T-helper 2 cell treated with Interferon-gamma antibody and Interleukin-4, amounts not matched to agents 5 μg/mL and 100 μg/mL, for 36 hours (primary cell): Measurements from ENCODE around the gene CCDC158.
"Not testable (repeated sequence)": the region's sequence is repeated elsewhere in the genome, so short reads cannot be mapped to it uniquely, and the experiment has no call there.

Source experiments
- DNase-seq: peaks from one replicate; pipeline ENCODE4 v3.0.0; 2021; ENCODE audit warnings: low spot score
- H3K27ac Mint-ChIP-seq: one replicate; pipeline ENCODE4 v1.8.0; 2021; ENCODE audit warnings: mild to moderate bottlenecking, mixed read lengths
- H3K27me3 Mint-ChIP-seq: one replicate; pipeline ENCODE4 v1.8.0; 2021; ENCODE audit warnings: low read depth, mixed read lengths
- H3K36me3 Mint-ChIP-seq: one replicate; pipeline ENCODE4 v1.8.0; 2021; ENCODE audit warnings: low read depth, mixed read lengths
- H3K4me1 Mint-ChIP-seq: one replicate; pipeline ENCODE4 v1.8.0; 2021; ENCODE audit warnings: low read depth, mixed read lengths
- H3K4me3 Mint-ChIP-seq: one replicate; pipeline ENCODE4 v1.8.0; 2022; ENCODE audit warnings: mild to moderate bottlenecking, moderate library complexity, mixed read lengths
- H3K9me3 Mint-ChIP-seq: one replicate; pipeline ENCODE4 v1.8.0; 2021; ENCODE audit warnings: mixed read lengths

CCDC158 gene

DNA sequence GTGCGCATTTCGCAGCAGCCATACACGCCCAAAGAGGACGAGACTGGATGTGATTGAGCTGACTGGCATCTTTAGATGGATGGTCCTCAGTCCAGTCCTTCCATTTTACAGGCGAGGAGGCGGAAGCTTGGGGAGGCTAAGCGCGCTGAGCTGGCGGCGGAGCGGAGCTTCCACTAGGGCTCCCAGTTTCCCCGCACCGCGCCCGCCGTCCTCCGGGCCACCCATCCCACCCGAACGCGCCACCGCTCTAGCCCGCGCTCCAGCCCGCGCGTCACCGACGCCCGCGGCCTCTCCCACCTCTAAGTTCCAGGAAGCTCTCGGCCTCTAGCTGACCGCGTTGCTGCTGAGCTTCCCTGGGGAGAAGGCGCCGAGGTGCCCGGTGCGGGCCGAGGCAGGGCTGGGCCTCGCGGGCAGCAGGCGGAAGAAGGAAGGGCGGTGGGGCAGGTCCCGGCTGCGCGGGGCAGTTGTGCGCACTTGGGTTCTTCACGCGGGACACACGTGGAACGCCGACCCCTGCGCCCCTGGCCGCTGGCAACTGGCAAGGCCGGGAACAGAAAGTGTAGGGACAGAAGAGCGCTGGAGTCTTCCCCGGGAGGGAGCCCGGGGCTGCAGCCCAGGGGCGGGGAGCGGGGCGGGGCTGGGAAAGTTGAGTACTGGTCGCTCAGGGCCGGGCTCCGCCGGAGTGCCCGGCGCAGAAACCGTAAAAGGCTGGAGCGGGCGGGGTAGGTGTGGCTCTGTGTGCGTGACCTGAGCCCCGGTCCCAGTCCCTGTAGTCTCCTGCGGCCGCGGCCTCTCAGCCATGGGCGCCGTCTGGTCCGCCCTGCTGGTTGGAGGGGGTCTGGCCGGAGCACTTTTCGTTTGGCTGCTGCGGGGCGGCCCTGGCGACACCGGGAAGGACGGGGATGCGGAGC, 114.7 kb downstream of the CCDC158 start, which contains the start of gene STBD1:
TSS of gene STBD1 (plus strand) at position 763 of the 911 bp plus-strand sequence. CDS start at position 800, 37 bp downstream.
- DNase-seq, result peak; percentile 28
- Mint-ChIP-seq H3K36me3 (peaks cover 5% of the 10 kb centered on the region), H3K27ac (peak within 1 kb of the TSS; percentile 39), H3K9me3 (no peaks in the 10 kb centered on the region), H3K4me1 (peaks cover 34% of the 10 kb centered on the region), H3K27me3 (peaks cover 38% of the 10 kb centered on the region), H3K4me3 (peak within 1 kb of the TSS; percentile 77)

DNA sequence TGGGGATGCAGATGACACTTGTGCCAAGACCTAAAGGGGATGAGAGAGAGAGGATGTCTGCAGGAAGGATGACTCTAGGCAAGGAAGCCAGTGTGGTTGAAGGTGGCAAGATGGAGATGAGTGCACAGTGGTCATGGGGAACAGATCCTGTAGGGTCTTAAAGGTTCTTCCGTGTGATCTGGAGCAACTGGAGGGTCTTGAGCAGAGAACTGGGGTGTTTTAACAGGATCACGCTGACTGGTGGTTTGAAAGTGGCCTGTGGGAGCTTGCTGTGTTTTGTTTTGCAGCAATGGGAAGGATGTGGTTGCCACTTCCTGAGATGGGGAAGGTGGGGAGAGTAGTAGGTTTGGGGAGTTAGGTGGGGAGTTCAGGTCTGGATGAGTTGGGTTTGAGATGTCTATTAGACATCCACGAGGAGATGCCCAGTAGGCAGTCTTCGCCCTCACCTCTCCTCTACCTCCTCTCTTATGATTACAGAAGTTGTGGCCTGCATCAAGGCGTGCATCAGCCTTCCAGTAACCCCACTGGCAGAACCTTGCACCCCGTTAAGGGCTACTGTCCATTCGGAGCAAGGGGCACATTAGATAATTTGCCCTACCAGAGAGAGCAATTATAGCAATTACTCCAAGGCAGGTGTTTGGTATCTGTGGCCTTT, 115.8 kb downstream of the CCDC158 start:
- Mint-ChIP-seq H3K9me3 (peaks cover 2% of the 10 kb centered on the region), H3K4me3 (peak overlapping the region; percentile 77), H3K27me3 (peaks cover 32% of the 10 kb centered on the region), H3K4me1 (peaks cover 45% of the 10 kb centered on the region), H3K36me3 (peaks cover 8% of the 10 kb centered on the region), H3K27ac (peak overlapping the region; percentile 39)
- no peak for DNase-seq

DNA sequence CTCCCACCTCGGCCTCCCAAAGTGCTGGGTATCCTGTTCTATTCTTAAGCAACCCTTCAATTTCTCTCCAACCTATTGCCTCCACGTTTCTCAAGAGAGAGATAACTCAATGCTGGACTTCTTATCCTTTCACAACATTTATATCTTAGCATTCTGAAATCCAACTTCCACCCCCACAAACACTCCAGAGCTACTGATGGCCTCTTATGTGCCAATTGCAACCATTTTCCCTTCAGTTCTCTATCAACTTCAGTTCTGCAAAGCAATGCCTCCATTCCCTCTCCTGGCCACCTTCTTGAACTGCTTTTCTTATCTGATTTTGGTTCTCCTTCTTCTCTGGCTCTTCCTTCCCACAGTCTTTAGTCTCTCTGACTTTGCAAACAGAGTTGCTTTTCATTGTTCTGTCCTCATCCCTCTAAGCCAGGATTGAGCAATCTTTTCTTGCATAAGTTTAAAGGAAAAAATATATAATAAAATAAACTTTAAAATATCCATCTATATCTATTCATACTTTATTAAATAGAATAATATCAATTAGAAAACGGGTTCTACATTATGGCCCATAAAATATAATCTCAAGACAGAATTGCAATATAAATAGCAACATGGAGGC, 118.0 kb downstream of the CCDC158 start:
- H3K4me3 Mint-ChIP-seq, result no peak overlapping the region
- peaks cover 10% of the 10 kb centered on the region for H3K9me3 Mint-ChIP-seq
- H3K27ac Mint-ChIP-seq, result no peak overlapping the region
- DNase-seq, result no peak
- H3K4me1 Mint-ChIP-seq, result peaks cover 49% of the 10 kb centered on the region
- peaks cover 12% of the 10 kb centered on the region for H3K36me3 Mint-ChIP-seq
- H3K27me3 Mint-ChIP-seq, result peaks cover 17% of the 10 kb centered on the region

DNA sequence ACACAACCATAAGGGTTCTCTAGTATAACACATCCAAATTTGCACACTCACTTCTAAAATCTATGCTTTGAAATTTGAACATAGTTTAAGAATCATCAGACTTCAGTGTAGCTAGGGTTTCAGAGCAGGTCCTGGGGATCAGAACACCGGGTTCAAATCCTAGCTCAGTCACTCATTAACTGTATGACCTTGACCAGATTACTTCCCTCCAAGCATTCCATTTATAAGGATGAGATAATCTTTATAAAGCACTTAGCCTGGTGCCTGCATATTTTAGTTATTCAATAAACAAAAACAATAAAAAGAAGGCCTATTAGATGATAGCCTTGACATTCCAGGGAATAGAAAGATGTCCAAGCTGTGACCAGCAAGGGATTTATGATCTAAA, 119.2 kb downstream of the CCDC158 start:
- Mint-ChIP-seq H3K4me3 (no peak overlapping the region), H3K36me3 (peaks cover 12% of the 10 kb centered on the region), H3K4me1 (peaks cover 49% of the 10 kb centered on the region), H3K27me3 (peaks cover 10% of the 10 kb centered on the region), H3K27ac (peak overlapping the region; percentile 66), H3K9me3 (peaks cover 19% of the 10 kb centered on the region)
- no peak for DNase-seq

DNA sequence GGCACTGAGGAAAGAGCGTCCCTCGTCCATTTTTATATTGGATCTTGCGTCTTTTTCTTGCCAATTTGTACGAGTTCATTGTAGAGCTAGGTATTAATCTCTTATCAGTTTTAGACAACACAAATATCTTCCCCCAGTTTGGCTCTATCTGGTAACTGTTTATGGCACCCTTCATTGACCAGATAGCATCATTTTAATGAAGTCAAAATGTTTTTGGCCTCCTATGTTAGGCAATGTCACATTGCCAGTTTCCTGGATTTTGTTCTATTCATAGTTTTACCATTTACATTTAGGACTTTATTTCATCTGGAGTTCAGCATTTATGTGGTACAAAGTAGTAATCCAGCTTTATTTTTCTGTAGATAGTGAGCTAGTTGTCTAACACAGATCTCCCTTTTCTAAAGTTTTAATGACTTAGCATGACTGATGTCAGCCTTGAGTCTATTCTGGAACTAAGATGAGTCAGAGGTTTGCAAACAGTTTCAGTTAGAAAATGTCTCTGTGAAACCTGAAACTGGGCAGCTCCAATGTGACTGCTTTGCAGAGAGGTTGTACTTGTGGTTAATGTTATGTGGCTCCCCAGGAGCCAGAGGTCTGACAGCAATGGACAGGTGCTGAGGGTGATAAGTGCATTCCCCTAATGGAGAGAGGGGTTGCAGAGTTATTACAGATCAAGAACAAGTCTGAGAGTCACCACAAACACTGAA, 119.7 kb downstream of the CCDC158 start:
- Mint-ChIP-seq H3K4me3 (peak overlapping the region; percentile 38), H3K36me3 (peaks cover 12% of the 10 kb centered on the region), H3K4me1 (peaks cover 49% of the 10 kb centered on the region), H3K9me3 (peaks cover 25% of the 10 kb centered on the region), H3K27ac (peak overlapping the region; percentile 66), H3K27me3 (peaks cover 13% of the 10 kb centered on the region)
- DNase-seq, result peak; percentile 70

DNA sequence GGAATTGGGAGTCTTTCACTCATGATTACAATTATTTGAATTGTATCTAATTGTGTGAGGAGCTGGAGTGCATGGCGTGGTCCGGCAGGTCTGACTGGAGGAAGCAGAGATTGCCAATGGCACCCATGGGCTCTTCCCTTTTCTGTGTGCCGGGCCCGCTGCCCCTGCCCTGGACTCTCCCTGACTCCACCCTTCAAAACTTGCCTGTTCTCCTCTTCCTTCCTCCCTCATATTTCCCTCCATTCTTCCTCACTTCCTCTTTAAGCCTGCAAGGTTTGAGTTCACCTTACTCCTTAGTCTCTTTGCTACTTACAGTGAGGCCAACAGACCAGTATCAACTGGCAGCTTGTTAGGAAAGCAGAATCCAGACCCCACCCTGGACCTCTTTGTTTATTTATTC, 120.9 kb downstream of the CCDC158 start:
- H3K36me3 Mint-ChIP-seq, result peaks cover 12% of the 10 kb centered on the region
- no peak overlapping the region for H3K27ac Mint-ChIP-seq
- peaks cover 40% of the 10 kb centered on the region for H3K4me1 Mint-ChIP-seq
- H3K9me3 Mint-ChIP-seq, result peaks cover 31% of the 10 kb centered on the region
- no peak for DNase-seq
- peaks cover 20% of the 10 kb centered on the region for H3K27me3 Mint-ChIP-seq
- no peak overlapping the region for H3K4me3 Mint-ChIP-seq

DNA sequence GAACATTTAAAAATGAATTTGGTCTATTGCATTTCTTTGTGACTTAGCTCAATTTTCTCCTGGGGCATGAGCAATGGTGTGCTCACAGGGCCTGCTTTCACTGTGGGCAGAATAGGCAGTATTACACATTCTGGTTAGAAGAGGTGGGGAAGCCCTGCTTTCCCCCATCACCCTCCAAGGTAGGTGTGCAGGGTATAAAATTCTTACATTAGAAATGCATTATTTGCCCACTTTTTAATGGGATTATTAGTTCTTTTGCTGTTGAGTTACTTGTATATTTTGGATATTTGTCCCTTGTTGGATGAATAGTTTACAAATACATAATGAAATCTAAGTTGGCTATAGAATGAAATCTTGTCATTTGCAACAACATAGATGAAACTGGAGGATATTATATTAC, 122.7 kb downstream of the CCDC158 start:
- peaks cover 32% of the 10 kb centered on the region for H3K4me1 Mint-ChIP-seq
- peaks cover 31% of the 10 kb centered on the region for H3K9me3 Mint-ChIP-seq
- peaks cover 12% of the 10 kb centered on the region for H3K36me3 Mint-ChIP-seq
- H3K27me3 Mint-ChIP-seq, result peaks cover 23% of the 10 kb centered on the region
- no peak overlapping the region for H3K4me3 Mint-ChIP-seq
- no peak for DNase-seq
- H3K27ac Mint-ChIP-seq, result no peak overlapping the region

DNA sequence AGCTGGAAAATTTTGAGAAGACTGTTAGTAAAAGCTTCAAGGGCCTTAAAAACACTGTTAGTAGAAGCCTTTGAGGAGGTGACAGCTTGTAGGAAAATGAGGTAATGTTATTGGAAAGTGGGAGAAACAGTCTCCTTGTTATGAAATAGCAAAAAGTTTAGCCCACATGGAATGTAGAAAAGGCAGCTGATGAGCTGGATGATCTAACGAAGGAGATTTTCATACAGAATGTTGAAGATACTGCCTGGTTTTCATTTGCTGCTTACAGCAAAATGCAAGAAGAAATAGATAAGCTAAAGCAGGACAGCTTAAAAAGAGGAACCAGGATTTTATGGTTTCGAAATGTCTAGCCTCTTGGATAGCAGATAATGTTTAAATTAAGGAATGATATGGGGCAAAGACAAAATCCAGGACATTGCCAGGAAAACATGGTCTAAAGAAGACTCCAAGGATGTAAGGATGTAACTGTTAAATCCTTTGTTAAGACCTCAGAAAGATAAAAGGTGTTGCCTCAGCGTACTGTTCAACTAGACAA, 124.6 kb downstream of the CCDC158 start:
- H3K9me3 Mint-ChIP-seq, result peaks cover 31% of the 10 kb centered on the region
- H3K36me3 Mint-ChIP-seq, result peaks cover 12% of the 10 kb centered on the region
- H3K4me3 Mint-ChIP-seq, result no peak overlapping the region
- no peak for DNase-seq
- peaks cover 16% of the 10 kb centered on the region for H3K4me1 Mint-ChIP-seq
- peaks cover 35% of the 10 kb centered on the region for H3K27me3 Mint-ChIP-seq
- H3K27ac Mint-ChIP-seq, result no peak overlapping the region

DNA sequence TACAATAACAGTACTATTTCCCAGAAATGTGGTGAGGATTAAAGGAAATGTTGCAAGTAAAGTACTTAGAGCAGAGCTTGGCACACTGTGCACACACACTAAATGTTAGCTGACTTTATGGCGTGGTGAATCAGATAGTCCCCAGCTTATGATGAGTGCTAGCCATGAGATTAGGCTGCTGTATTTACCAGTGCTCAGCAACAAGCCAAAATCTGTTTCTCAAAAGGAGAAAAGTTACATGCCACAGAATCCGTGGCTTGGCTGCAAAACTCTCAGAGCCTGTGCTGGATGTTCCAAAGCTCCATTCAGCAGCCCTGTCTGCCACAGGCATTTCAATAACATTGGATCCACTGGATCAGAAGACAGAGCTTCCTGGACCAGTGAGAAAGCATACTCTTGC, 127.2 kb downstream of the CCDC158 start:
- Mint-ChIP-seq H3K27ac (no peak overlapping the region), H3K4me1 (no peaks in the 10 kb centered on the region), H3K4me3 (no peak overlapping the region), H3K36me3 (peaks cover 6% of the 10 kb centered on the region), H3K9me3 (peaks cover 27% of the 10 kb centered on the region), H3K27me3 (peaks cover 40% of the 10 kb centered on the region)
- DNase-seq, result no peak

DNA sequence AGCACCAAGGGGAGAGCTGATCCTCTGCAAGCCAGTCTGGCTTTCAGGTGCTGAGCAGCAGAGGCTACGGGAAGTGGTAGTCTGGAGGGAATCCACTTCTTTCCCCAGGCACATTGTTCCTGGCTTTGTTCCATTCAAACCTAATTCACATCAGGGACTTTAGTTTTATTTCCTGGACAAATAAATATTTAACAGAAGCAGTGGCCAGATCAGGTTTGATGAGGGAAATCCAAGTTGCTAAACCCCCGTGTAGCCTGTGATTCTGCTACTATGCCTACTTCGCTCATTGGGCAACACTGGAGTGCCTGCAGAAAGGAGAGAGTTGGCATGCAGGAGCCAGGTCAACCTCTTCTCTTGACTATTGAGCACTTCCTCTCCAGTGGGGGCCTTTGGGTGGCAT, 128.2 kb downstream of the CCDC158 start:
- no peaks in the 10 kb centered on the region for H3K4me1 Mint-ChIP-seq
- no peak overlapping the region for H3K4me3 Mint-ChIP-seq
- peaks cover 43% of the 10 kb centered on the region for H3K27me3 Mint-ChIP-seq
- H3K27ac Mint-ChIP-seq, result no peak overlapping the region
- H3K9me3 Mint-ChIP-seq, result peaks cover 20% of the 10 kb centered on the region
- DNase-seq, result no peak
- no peaks in the 10 kb centered on the region for H3K36me3 Mint-ChIP-seq

DNA sequence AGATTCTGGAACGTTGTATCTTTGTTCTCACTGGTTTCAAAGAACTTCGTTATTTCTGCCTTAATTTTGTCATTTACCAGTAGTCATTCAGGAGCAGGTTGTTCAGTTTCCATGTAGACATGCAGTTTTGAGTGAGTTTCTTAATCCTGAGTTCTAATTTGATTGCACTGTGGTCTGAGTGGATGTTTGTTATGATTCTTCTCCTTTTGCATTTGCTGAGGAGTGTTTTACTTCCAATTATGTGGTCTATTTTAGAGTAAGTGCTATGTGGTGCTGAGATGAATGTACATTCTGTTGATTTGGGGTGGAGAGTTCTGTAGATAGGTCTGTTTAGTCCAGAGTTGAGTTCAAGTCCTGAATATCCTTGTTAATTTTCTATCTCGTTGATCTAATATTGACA, 133.1 kb downstream of the CCDC158 start:
- H3K4me1 Mint-ChIP-seq, DNase-seq, H3K9me3 Mint-ChIP-seq, H3K36me3 Mint-ChIP-seq, H3K27ac Mint-ChIP-seq, H3K4me3 Mint-ChIP-seq: not testable (repeated sequence)
- peaks cover 47% of the 10 kb centered on the region for H3K27me3 Mint-ChIP-seq

DNA sequence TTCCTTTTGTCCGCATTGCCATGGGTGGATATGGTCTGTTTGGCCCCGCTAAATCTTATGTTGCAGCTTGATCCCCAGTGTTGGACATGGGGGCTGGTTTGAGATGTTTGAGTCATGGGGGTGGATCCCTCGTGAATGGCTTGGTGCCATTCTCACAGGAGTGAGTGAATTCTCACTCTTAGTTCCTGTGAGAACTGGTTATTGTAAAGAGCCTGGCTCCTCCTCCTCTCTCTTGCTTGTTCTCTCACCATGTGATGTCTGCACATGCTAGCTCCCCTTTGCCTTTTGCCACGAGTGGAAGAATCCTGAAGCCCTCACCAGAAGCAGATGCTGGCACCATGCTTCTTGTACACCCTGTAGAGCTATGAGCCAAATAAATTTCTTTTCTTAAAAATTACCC, 137.0 kb downstream of the CCDC158 start:
- H3K36me3 Mint-ChIP-seq, result no peaks in the 10 kb centered on the region
- no peak overlapping the region for H3K27ac Mint-ChIP-seq
- DNase-seq, result no peak
- no peaks in the 10 kb centered on the region for H3K4me1 Mint-ChIP-seq
- H3K4me3 Mint-ChIP-seq, result no peak overlapping the region
- no peaks in the 10 kb centered on the region for H3K9me3 Mint-ChIP-seq
- H3K27me3 Mint-ChIP-seq, result peaks cover 42% of the 10 kb centered on the region

DNA sequence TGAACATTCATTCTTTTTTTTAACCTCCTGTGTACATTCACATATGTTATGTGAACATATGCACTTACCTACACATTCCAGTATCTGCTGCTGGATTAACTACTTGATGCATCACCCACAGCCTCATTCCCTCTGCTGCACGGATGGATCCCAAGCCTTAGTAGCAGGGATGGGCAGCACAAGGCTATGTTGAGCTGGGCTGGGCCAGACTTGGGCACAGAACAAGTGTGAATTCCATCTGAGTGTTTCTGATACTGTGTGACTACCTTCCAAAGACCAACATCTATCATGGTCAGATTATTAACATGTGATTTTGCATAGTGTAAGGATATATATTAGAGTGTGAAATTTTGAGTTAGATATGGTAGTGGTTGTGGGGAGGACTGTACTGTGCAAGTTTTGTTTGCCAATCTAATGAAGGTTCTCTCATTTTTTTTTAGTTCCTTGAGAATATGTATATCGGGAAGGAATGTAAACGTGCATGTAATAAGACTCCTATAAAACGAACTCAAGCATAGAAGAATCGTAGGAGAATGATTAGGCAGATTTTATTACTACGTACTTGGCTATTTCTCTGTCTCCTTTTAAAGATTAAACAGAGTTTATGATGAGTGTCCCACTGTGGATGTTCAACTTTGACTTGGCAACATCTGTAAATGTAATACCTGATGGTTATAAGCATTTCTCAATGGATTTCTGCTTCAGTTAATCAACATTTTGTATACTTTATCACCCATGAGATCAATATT, 137.8 kb downstream of the CCDC158 start:
- Mint-ChIP-seq H3K27ac (no peak overlapping the region), H3K4me3 (no peak overlapping the region), H3K9me3 (no peaks in the 10 kb centered on the region), H3K27me3 (peaks cover 40% of the 10 kb centered on the region), H3K4me1 (no peaks in the 10 kb centered on the region), H3K36me3 (no peaks in the 10 kb centered on the region)
- no peak for DNase-seq
